K562 (cell line): ENCODE measurements around the gene FUBP3. TPM values are rescaled to one million over a fixed set of nuclear protein-coding genes. Genes with fewer than 3 reads are reported as not detected.
A peak's percentile ranks its signal among the peaks of the same experiment; 100 is the strongest.

Source experiments
- ATF1 ChIP-seq, 2 experiments: fragments of 450-650 bp in 1 of 2; IDR thresholded peaks; 2 replicates each; pipeline ENCODE4 v1.6.1; 2016; ENCODE audit warnings: missing compliant biosample characterization in 1 of 2, missing genetic modification characterization in 1 of 2
- CBX3 ChIP-seq, 2 experiments: IDR thresholded peaks; 1 replicate in 1 of 2; 2 replicates in 1 of 2; pipeline ENCODE4 v1.6.1; 2012; ENCODE audit warnings: inconsistent platforms in 2 of 2, low read length in 2 of 2, borderline replicate concordance in 1 of 2, control low read depth in 1 of 2
- CREB1 ChIP-seq, 2 experiments: sonication (generic) in 1 of 2; formaldehyde crosslinking in 1 of 2; IDR thresholded peaks; 2 replicates each; pipeline versions ENCODE4 v1.6.1 to v1.8.0; 2012 to 2022; ENCODE audit warnings: inconsistent platforms in 1 of 2, mild to moderate bottlenecking in 1 of 2, missing genetic modification reagents in 1 of 2, moderate library complexity in 1 of 2
- EHMT2 ChIP-seq: fragments of 450-650 bp; IDR thresholded peaks from 2 replicates; pipeline ENCODE4 v1.6.1; 2018; ENCODE audit warnings: antibody characterized with exemption
- ELF1 ChIP-seq: fragments of 200-800 bp; sonication (Bioruptor generic); IDR thresholded peaks from 2 replicates; pipeline ENCODE4 v1.6.1; 2016; ENCODE audit warnings: missing genetic modification characterization, missing compliant biosample characterization
- MBD2 ChIP-seq: sonication (generic); IDR thresholded peaks from 2 replicates; pipeline ENCODE4 v1.6.1; 2016; ENCODE audit warnings: low read depth, borderline replicate concordance
- ZNF143 ChIP-seq: sonication (generic); formaldehyde crosslinking; IDR thresholded peaks from 2 replicates; pipeline ENCODE4 v1.9.0; 2022; ENCODE audit warnings: mild to moderate bottlenecking, missing genetic modification reagents
- polyA plus RNA-seq, 8 experiments: library from polyadenylated mRNA; depleted of rRNA in 4 of 8; stranded (reverse) in 5 of 8; unstranded in 3 of 8; fragments of >200 nt; fragmentation: Nextera tagmentation in 2 of 8; fragmentation: Illumina TruSeq in 1 of 8; extraction: Ambion mirVana in 2 of 8; extraction: Trizol in 1 of 8; gene quantifications; 2 replicates each; pipeline versions ENCODE4 v1.2.1 to v1.2.3, GENCODE V29; 2011 to 2014; ENCODE audit warnings: inconsistent platforms in 1 of 8, missing spikeins in 1 of 8
- total RNA-seq, 7 experiments: library from RNA; depleted of rRNA in 6 of 7; stranded (reverse); fragments of >200 nt in 6 of 7; fragmentation: Illumina TruSeq in 2 of 7; extraction: Trizol in 2 of 7; gene quantifications; 2 replicates each; pipeline versions ENCODE4 v1.2.1 to v1.2.3, GENCODE V29; 2011 to 2021; ENCODE audit warnings: low replicate concordance in 1 of 7
- TF ChIP-seq, protein P1 (sequence below), 2 experiments: fragments of 450-650 bp in 1 of 2; sonication (generic) in 1 of 2; formaldehyde crosslinking in 1 of 2; IDR thresholded peaks; 2 replicates each; pipeline versions ENCODE4 v1.7.1 to v1.9.0; 2016 to 2022; ENCODE audit warnings: inconsistent platforms in 1 of 2, mild to moderate bottlenecking in 1 of 2, missing genetic modification reagents in 1 of 2
- TF ChIP-seq, protein P2 (sequence below), 2 experiments: fragments of 450-650 bp; formaldehyde crosslinking in 1 of 2; IDR thresholded peaks; 2 replicates each; pipeline versions ENCODE4 v1.4.0 to v1.6.1; 2014 to 2020; ENCODE audit warnings: mild to moderate bottlenecking in 2 of 2, borderline replicate concordance in 1 of 2, low read depth in 1 of 2

FUBP3 gene
- total and polyA plus RNA-seq, 9 of the 15 experiments (the other 6 are each of a cell fraction or from before 2014, with no cell fraction given): 3.0 to 64.0 (median 48.1) TPM

GRCh38 chr9:130549093-130549735 lies 30.2 kb upstream of the FUBP3 start (continued):
- TF ChIP-seq, protein P1, sequence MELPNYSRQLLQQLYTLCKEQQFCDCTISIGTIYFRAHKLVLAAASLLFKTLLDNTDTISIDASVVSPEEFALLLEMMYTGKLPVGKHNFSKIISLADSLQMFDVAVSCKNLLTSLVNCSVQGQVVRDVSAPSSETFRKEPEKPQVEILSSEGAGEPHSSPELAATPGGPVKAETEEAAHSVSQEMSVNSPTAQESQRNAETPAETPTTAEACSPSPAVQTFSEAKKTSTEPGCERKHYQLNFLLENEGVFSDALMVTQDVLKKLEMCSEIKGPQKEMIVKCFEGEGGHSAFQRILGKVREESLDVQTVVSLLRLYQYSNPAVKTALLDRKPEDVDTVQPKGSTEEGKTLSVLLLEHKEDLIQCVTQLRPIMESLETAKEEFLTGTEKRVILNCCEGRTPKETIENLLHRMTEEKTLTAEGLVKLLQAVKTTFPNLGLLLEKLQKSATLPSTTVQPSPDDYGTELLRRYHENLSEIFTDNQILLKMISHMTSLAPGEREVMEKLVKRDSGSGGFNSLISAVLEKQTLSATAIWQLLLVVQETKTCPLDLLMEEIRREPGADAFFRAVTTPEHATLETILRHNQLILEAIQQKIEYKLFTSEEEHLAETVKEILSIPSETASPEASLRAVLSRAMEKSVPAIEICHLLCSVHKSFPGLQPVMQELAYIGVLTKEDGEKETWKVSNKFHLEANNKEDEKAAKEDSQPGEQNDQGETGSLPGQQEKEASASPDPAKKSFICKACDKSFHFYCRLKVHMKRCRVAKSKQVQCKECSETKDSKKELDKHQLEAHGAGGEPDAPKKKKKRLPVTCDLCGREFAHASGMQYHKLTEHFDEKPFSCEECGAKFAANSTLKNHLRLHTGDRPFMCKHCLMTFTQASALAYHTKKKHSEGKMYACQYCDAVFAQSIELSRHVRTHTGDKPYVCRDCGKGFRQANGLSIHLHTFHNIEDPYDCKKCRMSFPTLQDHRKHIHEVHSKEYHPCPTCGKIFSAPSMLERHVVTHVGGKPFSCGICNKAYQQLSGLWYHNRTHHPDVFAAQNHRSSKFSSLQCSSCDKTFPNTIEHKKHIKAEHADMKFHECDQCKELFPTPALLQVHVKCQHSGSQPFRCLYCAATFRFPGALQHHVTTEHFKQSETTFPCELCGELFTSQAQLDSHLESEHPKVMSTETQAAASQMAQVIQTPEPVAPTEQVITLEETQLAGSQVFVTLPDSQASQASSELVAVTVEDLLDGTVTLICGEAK (IDR thresholded peaks at IDR 0.05): peak; percentile 92
- TF ChIP-seq, protein P1 (CRISPR knock-in tag; IDR thresholded peaks at IDR 0.05): no peak
- TF ChIP-seq CBX3 (IDR thresholded peaks at IDR 0.05; ENCODE audit: borderline replicate concordance in 1 of 2, low read length in 2 of 2) (peak in 1 of 2 experiments; percentile 87; a peak in 1 of 3 replicates), EHMT2 (peak; percentile 84), MBD2 (peak; percentile 78), CREB1 (IDR thresholded peaks at IDR 0.05) (peak; percentile 66), CREB1 (CRISPR knock-in tag; IDR thresholded peaks at IDR 0.05) (peak; percentile 56), ATF1 (CRISPR knock-in tag; IDR thresholded peaks at IDR 0.05) (no peak), ATF1 (tag; IDR thresholded peaks at IDR 0.05) (peak; percentile 90), ZNF143 (CRISPR knock-in tag) (peak; percentile 81), ELF1 (peak; percentile 68)
- TF ChIP-seq, protein P2, sequence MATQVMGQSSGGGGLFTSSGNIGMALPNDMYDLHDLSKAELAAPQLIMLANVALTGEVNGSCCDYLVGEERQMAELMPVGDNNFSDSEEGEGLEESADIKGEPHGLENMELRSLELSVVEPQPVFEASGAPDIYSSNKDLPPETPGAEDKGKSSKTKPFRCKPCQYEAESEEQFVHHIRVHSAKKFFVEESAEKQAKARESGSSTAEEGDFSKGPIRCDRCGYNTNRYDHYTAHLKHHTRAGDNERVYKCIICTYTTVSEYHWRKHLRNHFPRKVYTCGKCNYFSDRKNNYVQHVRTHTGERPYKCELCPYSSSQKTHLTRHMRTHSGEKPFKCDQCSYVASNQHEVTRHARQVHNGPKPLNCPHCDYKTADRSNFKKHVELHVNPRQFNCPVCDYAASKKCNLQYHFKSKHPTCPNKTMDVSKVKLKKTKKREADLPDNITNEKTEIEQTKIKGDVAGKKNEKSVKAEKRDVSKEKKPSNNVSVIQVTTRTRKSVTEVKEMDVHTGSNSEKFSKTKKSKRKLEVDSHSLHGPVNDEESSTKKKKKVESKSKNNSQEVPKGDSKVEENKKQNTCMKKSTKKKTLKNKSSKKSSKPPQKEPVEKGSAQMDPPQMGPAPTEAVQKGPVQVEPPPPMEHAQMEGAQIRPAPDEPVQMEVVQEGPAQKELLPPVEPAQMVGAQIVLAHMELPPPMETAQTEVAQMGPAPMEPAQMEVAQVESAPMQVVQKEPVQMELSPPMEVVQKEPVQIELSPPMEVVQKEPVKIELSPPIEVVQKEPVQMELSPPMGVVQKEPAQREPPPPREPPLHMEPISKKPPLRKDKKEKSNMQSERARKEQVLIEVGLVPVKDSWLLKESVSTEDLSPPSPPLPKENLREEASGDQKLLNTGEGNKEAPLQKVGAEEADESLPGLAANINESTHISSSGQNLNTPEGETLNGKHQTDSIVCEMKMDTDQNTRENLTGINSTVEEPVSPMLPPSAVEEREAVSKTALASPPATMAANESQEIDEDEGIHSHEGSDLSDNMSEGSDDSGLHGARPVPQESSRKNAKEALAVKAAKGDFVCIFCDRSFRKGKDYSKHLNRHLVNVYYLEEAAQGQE (IDR thresholded peaks at IDR 0.05; ENCODE audit: borderline replicate concordance): peak; percentile 61
- TF ChIP-seq, protein P2 (CRISPR knock-in tag; IDR thresholded peaks at IDR 0.05; ENCODE audit: low read depth): no peak
